ENCODE results near the gene SNRPE.
A peak's percentile ranks its signal among the peaks of the same experiment; 100 is the strongest.

The SNRPE gene

GRCh38 chr1:203835476-203835875 is 25.9 kb upstream of the SNRPE start:
- Histone ChIP-seq H3K9me3 (ENCODE audit: insufficient read depth, low read depth, low read length) (no peaks in the 10 kb centered on the region), H2BK120ac (ENCODE audit: insufficient read depth, low read length, poor library complexity) (no peak overlapping the region), H3K9ac (ENCODE audit: low read length) (no peak overlapping the region), H2AK5ac (ENCODE audit: low read length) (no peak overlapping the region), H2AFZ (ENCODE audit: insufficient read depth, low read length, poor library complexity) (no peak overlapping the region), H4K8ac (ENCODE audit: low read depth, low read length) (no peak overlapping the region), H3K27ac (ENCODE audit: low read depth, low read length) (no peak overlapping the region), H3K23ac (ENCODE audit: low read length) (peak overlapping the region; percentile 92), H3K4me3 (ENCODE audit: low read depth, low read length) (no peak overlapping the region), H3K79me1 (ENCODE audit: low read length) (no peaks in the 10 kb centered on the region), H2BK12ac (ENCODE audit: low read length) (no peak overlapping the region), H3K27me3 (ENCODE audit: insufficient read depth, low read length) (no peaks in the 10 kb centered on the region), H3K4me1 (ENCODE audit: control insufficient read depth in 1 of 2, insufficient read depth in 2 of 2, low read length in 2 of 2) (no peaks in the 10 kb centered on the region), H3K4ac (ENCODE audit: low read depth, low read length) (no peak overlapping the region), H3K4me2 (ENCODE audit: low read length) (no peak overlapping the region), H2BK5ac (ENCODE audit: low read depth, low read length, poor library complexity) (no peak overlapping the region), H3K36me3 (ENCODE audit: control insufficient read depth in 1 of 2, insufficient read depth in 2 of 2, low read length in 2 of 2) (peaks cover 46 to 56% of the 10 kb centered on the region in 2 experiments), H4K91ac (ENCODE audit: low read depth, low read length) (no peak overlapping the region), H3K14ac (ENCODE audit: low read length) (no peak overlapping the region), H3K79me2 (ENCODE audit: control insufficient read depth, insufficient read depth, low read length, poor library complexity) (no peaks in the 10 kb centered on the region), H3K18ac (ENCODE audit: low read length) (no peak overlapping the region), H4K12ac (ENCODE audit: low read depth, low read length) (no peak overlapping the region)
- no peak for DNase-seq
- no CpG with 5 or more reads among the region's 3 CpGs for WGBS (ENCODE audit: extremely low coverage, insufficient coverage, insufficient read length)

GRCh38 chr1:203839081-203839480 is 22.3 kb upstream of the SNRPE start:
- Histone ChIP-seq H4K91ac (ENCODE audit: low read depth, low read length) (no peak overlapping the region), H4K12ac (ENCODE audit: low read depth, low read length) (no peak overlapping the region), H3K9me3 (ENCODE audit: insufficient read depth, low read depth, low read length) (no peaks in the 10 kb centered on the region), H3K36me3 (ENCODE audit: control insufficient read depth in 1 of 2, insufficient read depth in 2 of 2, low read length in 2 of 2) (peaks cover 45 to 53% of the 10 kb centered on the region in 2 experiments), H2BK12ac (ENCODE audit: low read length) (no peak overlapping the region), H2AFZ (ENCODE audit: insufficient read depth, low read length, poor library complexity) (no peak overlapping the region), H3K18ac (ENCODE audit: low read length) (no peak overlapping the region), H3K9ac (ENCODE audit: low read length) (no peak overlapping the region), H2BK120ac (ENCODE audit: insufficient read depth, low read length, poor library complexity) (no peak overlapping the region), H4K8ac (ENCODE audit: low read depth, low read length) (no peak overlapping the region), H2AK5ac (ENCODE audit: low read length) (no peak overlapping the region), H3K79me2 (ENCODE audit: control insufficient read depth, insufficient read depth, low read length, poor library complexity) (no peaks in the 10 kb centered on the region), H3K4ac (ENCODE audit: low read depth, low read length) (no peak overlapping the region), H2BK5ac (ENCODE audit: low read depth, low read length, poor library complexity) (peak overlapping the region; percentile 31), H3K23ac (ENCODE audit: low read length) (no peak overlapping the region), H3K79me1 (ENCODE audit: low read length) (no peaks in the 10 kb centered on the region), H3K4me1 (ENCODE audit: control insufficient read depth in 1 of 2, insufficient read depth in 2 of 2, low read length in 2 of 2) (no peaks in the 10 kb centered on the region), H3K27me3 (ENCODE audit: insufficient read depth, low read length) (no peaks in the 10 kb centered on the region), H3K14ac (ENCODE audit: low read length) (no peak overlapping the region), H3K4me2 (ENCODE audit: low read length) (no peak overlapping the region), H3K4me3 (ENCODE audit: low read depth, low read length) (no peak overlapping the region), H3K27ac (ENCODE audit: low read depth, low read length) (no peak overlapping the region)
- WGBS (ENCODE audit: extremely low coverage, insufficient coverage, insufficient read length), result 100% methylated on average over 2 of the region's 5 CpGs
- DNase-seq, result peak; percentile 19 to 37

GRCh38 chr1:203840208-203840808 is 21.1 kb upstream of the SNRPE start:
- no peak overlapping the region for H2AK5ac ChIP-seq (ENCODE audit: low read length)
- no CpG with 5 or more reads among the region's 4 CpGs for WGBS (ENCODE audit: extremely low coverage, insufficient coverage, insufficient read length)
- H3K27ac ChIP-seq (ENCODE audit: low read depth, low read length), result no peak overlapping the region
- H3K4ac ChIP-seq (ENCODE audit: low read depth, low read length), result no peak overlapping the region
- H3K9me3 ChIP-seq (ENCODE audit: insufficient read depth, low read depth, low read length), result no peaks in the 10 kb centered on the region
- H3K4me2 ChIP-seq (ENCODE audit: low read length), result no peak overlapping the region
- H2BK12ac ChIP-seq (ENCODE audit: low read length), result no peak overlapping the region
- H3K23ac ChIP-seq (ENCODE audit: low read length), result no peak overlapping the region
- no peak overlapping the region for H3K4me3 ChIP-seq (ENCODE audit: low read depth, low read length)
- no peak overlapping the region for H3K9ac ChIP-seq (ENCODE audit: low read length)
- H4K8ac ChIP-seq (ENCODE audit: low read depth, low read length), result no peak overlapping the region
- H3K14ac ChIP-seq (ENCODE audit: low read length), result no peak overlapping the region
- H2BK120ac ChIP-seq (ENCODE audit: insufficient read depth, low read length, poor library complexity), result no peak overlapping the region
- no peak overlapping the region for H2BK5ac ChIP-seq (ENCODE audit: low read depth, low read length, poor library complexity)
- H3K4me1 ChIP-seq (ENCODE audit: control insufficient read depth in 1 of 2, insufficient read depth in 2 of 2, low read length in 2 of 2), result no peaks in the 10 kb centered on the region
- no peak overlapping the region for H4K12ac ChIP-seq (ENCODE audit: low read depth, low read length)
- H3K79me2 ChIP-seq (ENCODE audit: control insufficient read depth, insufficient read depth, low read length, poor library complexity), result no peaks in the 10 kb centered on the region
- no peaks in the 10 kb centered on the region for H3K79me1 ChIP-seq (ENCODE audit: low read length)
- DNase-seq, result no peak
- H3K18ac ChIP-seq (ENCODE audit: low read length), result no peak overlapping the region
- H3K36me3 ChIP-seq (ENCODE audit: control insufficient read depth in 1 of 2, insufficient read depth in 2 of 2, low read length in 2 of 2), result peaks cover 40 to 53% of the 10 kb centered on the region in 2 experiments
- no peaks in the 10 kb centered on the region for H3K27me3 ChIP-seq (ENCODE audit: insufficient read depth, low read length)
- H2AFZ ChIP-seq (ENCODE audit: insufficient read depth, low read length, poor library complexity), result no peak overlapping the region
- no peak overlapping the region for H4K91ac ChIP-seq (ENCODE audit: low read depth, low read length)

GRCh38 chr1:203842559-203842876 is 18.9 kb upstream of the SNRPE start:
- H3K27me3 ChIP-seq (ENCODE audit: insufficient read depth, low read length), result no peaks in the 10 kb centered on the region
- H4K8ac ChIP-seq (ENCODE audit: low read depth, low read length), result no peak overlapping the region
- no peak overlapping the region for H2BK120ac ChIP-seq (ENCODE audit: insufficient read depth, low read length, poor library complexity)
- no peak overlapping the region for H3K4me2 ChIP-seq (ENCODE audit: low read length)
- H2AK5ac ChIP-seq (ENCODE audit: low read length), result no peak overlapping the region
- H3K79me1 ChIP-seq (ENCODE audit: low read length), result no peaks in the 10 kb centered on the region
- H4K91ac ChIP-seq (ENCODE audit: low read depth, low read length), result no peak overlapping the region
- H3K18ac ChIP-seq (ENCODE audit: low read length), result no peak overlapping the region
- WGBS (ENCODE audit: extremely low coverage, insufficient coverage, insufficient read length), result no CpG with 5 or more reads among the region's 2 CpGs
- H2AFZ ChIP-seq (ENCODE audit: insufficient read depth, low read length, poor library complexity), result no peak overlapping the region
- no peak for DNase-seq
- no peak overlapping the region for H3K14ac ChIP-seq (ENCODE audit: low read length)
- no peaks in the 10 kb centered on the region for H3K9me3 ChIP-seq (ENCODE audit: insufficient read depth, low read depth, low read length)
- H3K79me2 ChIP-seq (ENCODE audit: control insufficient read depth, insufficient read depth, low read length, poor library complexity), result no peaks in the 10 kb centered on the region
- no peak overlapping the region for H3K4me3 ChIP-seq (ENCODE audit: low read depth, low read length)
- H2BK5ac ChIP-seq (ENCODE audit: low read depth, low read length, poor library complexity), result no peak overlapping the region
- H3K36me3 ChIP-seq (ENCODE audit: control insufficient read depth in 1 of 2, insufficient read depth in 2 of 2, low read length in 2 of 2), result peaks cover 33 to 48% of the 10 kb centered on the region in 2 experiments
- no peak overlapping the region for H3K23ac ChIP-seq (ENCODE audit: low read length)
- H3K9ac ChIP-seq (ENCODE audit: low read length), result no peak overlapping the region
- H3K4ac ChIP-seq (ENCODE audit: low read depth, low read length), result no peak overlapping the region
- H3K27ac ChIP-seq (ENCODE audit: low read depth, low read length), result no peak overlapping the region
- no peaks in the 10 kb centered on the region for H3K4me1 ChIP-seq (ENCODE audit: control insufficient read depth in 1 of 2, insufficient read depth in 2 of 2, low read length in 2 of 2)
- no peak overlapping the region for H4K12ac ChIP-seq (ENCODE audit: low read depth, low read length)
- H2BK12ac ChIP-seq (ENCODE audit: low read length), result no peak overlapping the region

Data from trophoblast cell (in vitro differentiated cells and primary cell).